ENCODE data around the gene DLG2. TPM values are rescaled to one million over a fixed set of nuclear protein-coding genes. Genes with fewer than 3 reads are reported as not detected.

The DLG2 gene
- total RNA-seq, 4 donors from 2014 or later = 1.3 to 4.7 (median 2.4) TPM

DNA sequence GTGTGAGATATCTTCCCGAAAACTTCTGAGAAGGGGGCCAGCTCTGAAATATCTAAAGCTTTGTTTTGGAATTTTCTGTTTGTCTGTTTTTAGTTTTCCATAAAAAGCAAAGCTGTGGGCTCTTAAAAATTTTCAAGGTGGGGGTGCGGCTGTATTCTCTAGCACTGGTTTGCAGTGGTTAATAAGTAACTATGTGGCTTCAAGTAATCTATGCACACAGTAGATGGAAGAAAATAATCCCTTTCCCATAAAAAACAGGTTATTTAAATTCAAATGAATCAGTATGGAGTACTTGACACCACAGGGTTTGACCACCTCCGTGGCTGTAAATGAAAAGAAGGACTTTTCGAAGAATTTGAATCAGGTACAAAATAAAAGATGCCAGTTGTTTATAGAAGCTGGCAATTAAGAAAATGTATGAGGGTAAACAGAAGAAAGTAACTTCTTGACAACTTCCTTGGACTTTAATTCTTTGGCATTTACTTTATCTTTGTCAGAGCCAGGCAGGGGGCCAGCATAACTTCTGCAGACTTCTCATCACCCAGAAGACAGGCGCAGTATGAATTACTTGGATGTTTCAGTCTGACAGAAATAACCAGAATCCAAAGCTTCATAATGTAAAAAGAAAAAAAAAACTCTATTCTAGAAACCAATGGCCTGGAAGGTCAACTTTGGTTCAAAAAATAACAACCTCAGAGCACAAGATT, 981.0 kb downstream of the DLG2 start:
- no peaks in the 10 kb centered on the region for H3K9me3 ChIP-seq
- DNase-seq = no peak
- intact Hi-C loops (cut with DNase I; ENCODE audit: low total_unique reads) (no loop called here), in situ Hi-C loops (cut with MboI; ENCODE audit: low sequenced_read_pairs in 4 of 4) (no loop called here)
- H3K4me3 ChIP-seq = no peak overlapping the region
- no peaks in the 10 kb centered on the region for H3K4me1 ChIP-seq
- ATAC-seq = no peak
- TF ChIP-seq POLR2A (IDR thresholded peaks at IDR 0.05) = no peak
- TF ChIP-seq, protein P1, sequence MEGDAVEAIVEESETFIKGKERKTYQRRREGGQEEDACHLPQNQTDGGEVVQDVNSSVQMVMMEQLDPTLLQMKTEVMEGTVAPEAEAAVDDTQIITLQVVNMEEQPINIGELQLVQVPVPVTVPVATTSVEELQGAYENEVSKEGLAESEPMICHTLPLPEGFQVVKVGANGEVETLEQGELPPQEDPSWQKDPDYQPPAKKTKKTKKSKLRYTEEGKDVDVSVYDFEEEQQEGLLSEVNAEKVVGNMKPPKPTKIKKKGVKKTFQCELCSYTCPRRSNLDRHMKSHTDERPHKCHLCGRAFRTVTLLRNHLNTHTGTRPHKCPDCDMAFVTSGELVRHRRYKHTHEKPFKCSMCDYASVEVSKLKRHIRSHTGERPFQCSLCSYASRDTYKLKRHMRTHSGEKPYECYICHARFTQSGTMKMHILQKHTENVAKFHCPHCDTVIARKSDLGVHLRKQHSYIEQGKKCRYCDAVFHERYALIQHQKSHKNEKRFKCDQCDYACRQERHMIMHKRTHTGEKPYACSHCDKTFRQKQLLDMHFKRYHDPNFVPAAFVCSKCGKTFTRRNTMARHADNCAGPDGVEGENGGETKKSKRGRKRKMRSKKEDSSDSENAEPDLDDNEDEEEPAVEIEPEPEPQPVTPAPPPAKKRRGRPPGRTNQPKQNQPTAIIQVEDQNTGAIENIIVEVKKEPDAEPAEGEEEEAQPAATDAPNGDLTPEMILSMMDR (IDR thresholded peaks at IDR 0.05 in 4 of 5, conservative IDR thresholded peaks at IDR 0.05 in 1 of 5) = no peak
- H3K27me3 ChIP-seq = no peaks in the 10 kb centered on the region
- H3K36me3 ChIP-seq = no peaks in the 10 kb centered on the region
- H3K27ac ChIP-seq = no peak overlapping the region

DNA sequence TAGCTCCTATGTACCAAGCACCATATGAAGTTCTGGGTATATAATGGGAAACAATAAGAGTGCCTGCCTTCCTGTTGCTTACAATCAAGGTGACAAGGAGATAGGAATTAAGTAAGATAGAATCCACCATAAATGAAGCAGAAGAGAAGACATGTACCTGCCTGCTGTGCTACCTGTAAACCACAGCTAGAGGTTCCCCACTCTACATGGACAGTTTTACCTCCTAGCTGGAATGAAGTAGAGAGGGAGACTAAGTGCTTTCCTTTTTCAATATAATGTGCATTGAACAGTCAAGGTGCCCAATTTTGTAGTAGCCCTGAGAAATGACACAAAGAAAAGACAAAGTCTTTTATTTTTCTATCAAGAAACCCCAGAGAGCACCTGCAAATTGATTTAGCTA, 984.6 kb downstream of the DLG2 start:
- Histone ChIP-seq H3K27me3 (no peaks in the 10 kb centered on the region), H3K9me3 (no peaks in the 10 kb centered on the region), H3K4me1 (no peaks in the 10 kb centered on the region), H3K27ac (no peak overlapping the region), H3K4me3 (no peak overlapping the region), H3K36me3 (no peaks in the 10 kb centered on the region)
- ATAC-seq = no peak
- in situ Hi-C loops (cut with MboI; ENCODE audit: low sequenced_read_pairs in 4 of 4) (no loop called here), intact Hi-C loops (cut with DNase I; ENCODE audit: low total_unique reads) (no loop called here)
- TF ChIP-seq POLR2A (IDR thresholded peaks at IDR 0.05) = no peak
- TF ChIP-seq, protein P1 (IDR thresholded peaks at IDR 0.05 in 4 of 5, conservative IDR thresholded peaks at IDR 0.05 in 1 of 5) = no peak
- no peak for DNase-seq

DNA sequence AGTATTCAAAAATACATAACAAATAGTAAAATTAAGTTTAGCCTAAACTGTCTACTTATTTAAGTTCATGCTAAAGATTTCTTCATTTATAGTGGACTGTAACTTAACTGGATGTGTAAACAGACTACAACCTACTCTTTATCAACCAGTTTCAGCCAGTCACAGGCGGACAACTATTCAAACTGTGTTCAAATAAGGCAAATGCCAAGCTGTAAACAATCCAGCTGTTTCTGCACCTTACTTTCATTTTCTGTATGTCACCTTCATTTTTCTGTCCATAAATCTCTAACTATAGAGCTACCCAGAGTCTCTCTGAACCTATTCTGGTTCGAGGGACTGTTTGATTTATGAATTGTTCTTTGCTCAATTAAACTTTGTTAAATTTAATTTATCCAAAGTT, 992.8 kb downstream of the DLG2 start:
- Histone ChIP-seq H3K4me3 (no peak overlapping the region), H3K36me3 (no peaks in the 10 kb centered on the region), H3K27me3 (no peaks in the 10 kb centered on the region), H3K27ac (no peak overlapping the region), H3K9me3 (no peaks in the 10 kb centered on the region), H3K4me1 (no peaks in the 10 kb centered on the region)
- in situ Hi-C loops (cut with MboI; ENCODE audit: low sequenced_read_pairs in 4 of 4) (no loop called here), intact Hi-C loops (cut with DNase I; ENCODE audit: low total_unique reads) (no loop called here)
- ATAC-seq (no peak), DNase-seq (no peak)
- TF ChIP-seq, protein P1 (IDR thresholded peaks at IDR 0.05 in 4 of 5, conservative IDR thresholded peaks at IDR 0.05 in 1 of 5) = no peak
- TF ChIP-seq POLR2A (IDR thresholded peaks at IDR 0.05) = no peak

DNA sequence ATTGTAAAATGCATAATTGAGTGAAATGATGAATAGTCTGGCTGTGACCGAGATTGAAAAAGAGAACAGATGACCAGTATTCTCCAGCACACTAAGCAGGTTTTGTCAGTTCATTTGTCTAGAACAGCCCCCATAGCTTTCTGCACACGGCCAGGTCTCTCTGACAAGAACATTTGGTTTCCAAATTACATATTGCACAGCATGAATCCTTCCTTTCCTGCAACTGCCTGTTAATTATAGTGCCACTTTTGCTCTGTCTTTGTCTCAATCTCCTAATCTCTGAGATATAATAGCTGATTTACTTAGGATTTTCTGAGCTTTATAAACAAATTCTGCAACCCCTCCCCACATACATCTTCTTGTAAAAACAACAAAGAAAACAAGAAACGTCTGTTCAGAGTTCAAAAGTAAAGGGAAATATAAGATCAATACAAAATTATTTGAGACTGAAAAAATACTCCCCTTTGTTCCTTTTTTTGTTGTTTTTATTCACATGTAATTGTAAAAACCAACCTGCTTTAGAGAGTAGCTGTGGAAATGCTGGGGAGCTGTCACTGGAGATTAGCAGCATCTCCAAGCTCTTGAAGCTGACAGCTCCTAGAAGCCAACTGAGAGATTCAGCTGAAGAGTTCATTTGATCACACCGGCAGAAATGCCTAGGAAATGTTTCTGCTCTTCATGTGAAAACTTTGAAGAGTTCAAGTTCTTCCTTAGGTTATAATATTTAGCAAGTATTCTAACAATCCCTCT, 998.1 kb downstream of the DLG2 start:
- Histone ChIP-seq H3K4me1 (no peaks in the 10 kb centered on the region), H3K9me3 (no peaks in the 10 kb centered on the region), H3K27me3 (no peaks in the 10 kb centered on the region), H3K4me3 (no peak overlapping the region), H3K36me3 (no peaks in the 10 kb centered on the region), H3K27ac (no peak overlapping the region)
- ATAC-seq = no peak
- no peak for TF ChIP-seq POLR2A (IDR thresholded peaks at IDR 0.05)
- TF ChIP-seq, protein P1 (IDR thresholded peaks at IDR 0.05 in 4 of 5, conservative IDR thresholded peaks at IDR 0.05 in 1 of 5) = no peak
- no peak for DNase-seq
- intact Hi-C loops (cut with DNase I; ENCODE audit: low total_unique reads) (no loop called here), in situ Hi-C loops (cut with MboI; ENCODE audit: low sequenced_read_pairs in 4 of 4) (no loop called here)
